Hindlimb muscle (tissue), 1 donor: ENCODE results near the gene MLN. TPM values are rescaled to one million over a fixed set of nuclear protein-coding genes. Genes with fewer than 3 reads are reported as not detected.

Source experiments
- DNase-seq: peaks from one replicate; pipeline ENCODE4 v3.0.0-alpha.2; 2013
- polyA plus RNA-seq: library from polyadenylated mRNA; unstranded; fragments of 120-200 nt; gene quantifications from one replicate; pipeline ENCODE4 v1.2.1, GENCODE V29; 2013; ENCODE audit not compliant: insufficient read length

The MLN gene
- polyA plus RNA-seq, 1 donor: not detected

DNA sequence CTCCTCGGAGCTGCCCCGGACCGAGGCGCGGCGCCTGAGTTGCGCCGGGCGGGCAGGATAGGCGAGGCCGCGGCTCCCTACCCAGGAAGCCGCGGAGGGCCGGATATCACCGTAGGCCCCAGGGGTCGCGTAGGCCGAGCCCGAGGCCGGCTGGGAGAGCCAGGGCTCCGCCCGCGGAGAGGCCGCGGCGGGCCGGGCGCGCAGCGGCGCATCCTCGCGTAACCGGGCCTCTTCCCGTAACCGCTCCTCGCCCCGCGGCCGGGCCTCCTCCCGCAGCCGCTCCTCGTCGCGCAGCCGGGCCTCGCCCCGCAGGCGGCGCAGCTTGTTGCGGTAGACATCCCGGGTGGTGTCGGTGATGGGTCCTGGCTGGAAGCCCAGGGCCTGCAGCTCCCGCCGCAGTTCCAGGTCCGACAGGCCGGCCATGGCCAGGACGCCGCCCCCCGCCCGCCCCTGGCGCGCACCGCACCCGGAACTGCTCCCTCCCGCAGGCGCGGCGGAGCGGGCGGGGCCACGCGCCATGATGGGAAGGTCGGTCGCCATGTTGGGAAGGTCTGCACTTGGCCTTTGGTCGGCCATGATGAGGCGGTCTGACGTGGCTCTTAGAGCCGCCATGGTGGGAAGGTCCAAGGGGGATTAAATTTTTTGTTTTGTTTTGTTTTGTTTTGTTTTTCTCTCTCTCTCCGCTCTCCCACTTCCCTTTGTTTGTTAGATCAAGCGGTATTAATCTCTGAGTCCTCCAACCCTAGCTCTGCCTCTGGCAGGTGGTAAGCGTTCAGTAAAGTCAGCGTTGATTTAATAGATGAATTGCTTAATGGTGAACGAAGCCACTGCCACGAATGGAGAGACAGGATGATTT lies 14.9 kb downstream of the MLN start, which contains the start of gene LEMD2:
LEMD2 (minus strand) TSS at position 437 of the 856 bp plus-strand sequence; CDS start at position 423, 14 bp downstream.
- DNase-seq: peak; percentile 97

GRCh38 chr6:33787954-33788693 lies 15.7 kb downstream of the MLN start:
- DNase-seq: peak; percentile 91

GRCh38 chr6:33787346-33787953 lies 16.4 kb downstream of the MLN start:
- DNase-seq: no peak

DNA sequence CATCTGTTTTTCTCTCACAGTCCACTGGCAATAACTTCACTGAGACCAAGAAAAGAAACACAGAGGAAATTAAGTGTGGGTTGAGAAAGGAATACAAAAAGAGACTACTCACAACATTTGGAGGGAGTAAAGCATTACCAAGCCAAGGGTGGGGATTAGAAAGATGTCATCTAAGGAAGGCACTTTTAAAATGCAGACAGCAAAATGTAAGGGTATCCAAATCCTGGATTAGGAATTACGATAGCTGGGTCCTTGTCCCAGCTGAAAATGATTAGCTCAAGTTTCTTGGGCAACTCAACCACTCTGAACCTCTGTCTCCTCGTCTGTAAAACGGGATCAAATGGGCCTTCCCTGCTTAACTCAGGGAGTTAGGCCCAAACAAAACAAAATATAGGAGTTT lies 17.1 kb downstream of the MLN start:
- DNase-seq: no peak

DNA sequence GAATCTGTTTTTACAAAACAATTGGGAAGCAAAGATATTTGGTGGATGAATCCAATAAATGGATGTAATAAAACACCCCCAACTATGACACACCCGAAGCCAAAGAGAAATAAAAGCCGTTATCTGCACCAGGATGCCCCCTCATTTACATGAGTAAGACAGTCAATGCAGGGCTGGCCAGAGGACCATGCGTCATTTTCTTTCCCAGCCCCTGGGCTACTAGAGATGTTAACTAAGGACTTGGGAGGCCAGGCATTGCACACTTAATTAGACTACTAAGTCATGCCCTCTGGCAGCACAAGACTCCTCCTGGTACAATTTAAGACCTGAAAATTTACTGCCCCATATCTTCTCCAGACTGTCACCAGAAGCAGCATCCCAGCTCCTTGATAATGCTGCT lies 18.0 kb downstream of the MLN start:
- DNase-seq: no peak

DNA sequence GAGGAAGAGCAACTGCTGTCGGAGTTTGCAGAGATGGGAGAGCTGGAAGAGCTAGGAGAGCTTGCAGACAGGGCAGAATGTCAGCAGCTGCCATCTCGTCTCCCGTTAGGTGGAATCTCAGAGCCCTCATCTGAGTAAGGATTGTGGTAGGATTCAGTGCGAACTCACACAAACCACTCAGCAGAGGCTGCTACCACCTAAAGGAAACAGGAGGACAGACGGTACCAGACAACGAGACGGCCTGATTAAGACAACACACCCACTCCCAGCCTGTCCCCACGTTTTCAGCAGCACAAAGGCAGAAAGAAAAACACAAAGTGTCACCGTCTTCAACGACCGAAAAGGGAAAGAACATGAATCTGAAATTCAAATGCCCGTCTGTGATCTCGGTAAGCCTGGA lies 19.0 kb downstream of the MLN start:
- DNase-seq: no peak

- DNase-seq: no peak
These were observed 19.9 kb downstream of the MLN start for GRCh38 chr6:33783781-33784520.

- DNase-seq: no peak
These were observed 21.2 kb downstream of the MLN start for GRCh38 chr6:33782561-33782960.

- no peak for DNase-seq
These were observed 22.4 kb downstream of the MLN start for GRCh38 chr6:33781131-33781975.

DNA sequence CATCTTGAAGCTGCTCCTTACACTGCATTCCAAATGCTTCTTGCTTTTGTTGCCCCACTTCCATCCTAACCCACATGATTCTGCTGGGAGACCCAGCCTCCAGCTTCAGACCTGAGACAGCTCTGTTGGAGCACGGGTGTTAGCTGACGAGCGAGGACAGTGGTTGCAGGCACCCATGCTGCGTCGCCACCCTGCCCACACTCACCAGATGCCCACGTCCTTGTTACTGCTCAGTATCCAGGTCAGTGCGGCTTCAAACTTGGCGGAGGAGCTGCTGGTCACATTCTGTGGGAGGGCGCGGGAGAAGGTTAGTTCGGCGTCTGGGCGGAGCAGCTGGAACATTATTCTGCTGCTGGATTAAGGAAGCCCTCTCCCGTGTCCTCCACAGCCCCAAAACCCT lies 23.9 kb downstream of the MLN start:
- no peak for DNase-seq

GRCh38 chr6:33779290-33779689 lies 24.5 kb downstream of the MLN start:
- no peak for DNase-seq

- no peak for DNase-seq
These were observed 25.2 kb downstream of the MLN start for GRCh38 chr6:33778444-33779121.

DNA sequence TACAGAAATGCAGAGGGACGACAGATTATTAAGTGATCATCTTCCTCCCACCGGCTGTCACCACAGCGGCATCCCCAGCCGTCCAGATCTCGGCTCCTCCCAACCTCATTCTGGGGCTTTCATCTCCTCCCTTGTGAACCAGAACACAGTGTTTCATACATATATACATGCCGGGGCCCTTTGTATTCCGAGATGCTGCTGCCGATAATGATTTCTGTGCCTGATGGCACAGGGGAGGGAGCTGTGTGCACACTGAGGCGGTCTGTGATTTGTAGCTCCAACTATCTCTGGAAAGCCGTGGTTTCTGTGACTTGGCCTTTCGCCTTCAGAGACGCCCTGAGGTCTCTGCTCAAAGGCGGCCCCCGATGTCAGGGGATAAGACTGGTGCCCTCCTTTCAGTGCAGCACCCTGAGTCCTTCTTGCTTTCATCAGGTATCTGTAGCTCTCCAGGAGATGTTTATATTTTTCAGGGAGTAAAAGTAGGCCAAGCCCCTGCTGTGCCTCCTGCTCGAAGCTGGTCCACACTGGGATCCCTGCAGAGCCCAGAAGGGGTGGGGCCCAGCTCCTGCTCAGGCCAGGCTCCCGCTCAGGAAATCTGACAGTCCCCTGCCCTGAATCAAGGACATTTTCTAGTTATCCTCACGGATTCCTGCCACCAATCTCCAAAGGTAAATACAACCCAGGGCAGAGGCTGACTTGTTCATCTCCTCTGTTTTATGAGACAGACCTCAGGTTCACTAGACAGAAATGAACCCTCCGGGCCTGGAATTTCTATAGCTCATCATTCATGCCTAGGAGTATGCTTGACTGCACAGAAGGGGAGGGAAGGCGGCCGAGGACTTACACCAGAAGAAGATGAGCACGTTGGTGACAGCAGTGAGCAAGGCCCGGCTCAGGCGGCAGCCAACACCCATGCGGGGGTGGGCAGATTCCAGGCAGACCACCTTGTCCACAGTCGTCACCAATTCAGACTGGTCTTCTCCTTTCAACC lies 26.1 kb downstream of the MLN start:
- DNase-seq: no peak

- DNase-seq: no peak
These were observed 27.0 kb downstream of the MLN start for GRCh38 chr6:33776764-33777163.

GRCh38 chr6:33776186-33776585 lies 27.6 kb downstream of the MLN start:
- no peak for DNase-seq

DNA sequence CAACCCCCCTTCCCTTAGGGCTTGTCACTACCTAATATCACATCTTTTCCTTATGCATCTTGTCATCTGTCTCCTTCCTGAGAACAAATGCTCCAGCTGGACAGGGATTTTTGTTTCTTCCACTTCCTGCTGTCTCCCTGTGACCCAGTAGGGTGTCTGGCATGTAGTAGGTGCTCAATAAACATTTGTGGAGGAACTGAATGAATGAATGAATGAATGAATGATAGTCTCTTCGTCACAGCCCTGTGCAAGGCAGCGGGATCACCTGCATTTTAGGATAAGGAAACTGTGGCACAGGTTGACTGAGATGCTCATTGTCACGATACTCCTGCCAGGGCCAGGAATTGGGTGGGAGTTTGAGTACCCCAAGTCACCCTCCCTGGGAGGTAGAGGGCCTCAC lies 29.0 kb downstream of the MLN start:
- no peak for DNase-seq

- no peak for DNase-seq
These were observed 30.8 kb downstream of the MLN start for GRCh38 chr6:33772902-33773472.

DNA sequence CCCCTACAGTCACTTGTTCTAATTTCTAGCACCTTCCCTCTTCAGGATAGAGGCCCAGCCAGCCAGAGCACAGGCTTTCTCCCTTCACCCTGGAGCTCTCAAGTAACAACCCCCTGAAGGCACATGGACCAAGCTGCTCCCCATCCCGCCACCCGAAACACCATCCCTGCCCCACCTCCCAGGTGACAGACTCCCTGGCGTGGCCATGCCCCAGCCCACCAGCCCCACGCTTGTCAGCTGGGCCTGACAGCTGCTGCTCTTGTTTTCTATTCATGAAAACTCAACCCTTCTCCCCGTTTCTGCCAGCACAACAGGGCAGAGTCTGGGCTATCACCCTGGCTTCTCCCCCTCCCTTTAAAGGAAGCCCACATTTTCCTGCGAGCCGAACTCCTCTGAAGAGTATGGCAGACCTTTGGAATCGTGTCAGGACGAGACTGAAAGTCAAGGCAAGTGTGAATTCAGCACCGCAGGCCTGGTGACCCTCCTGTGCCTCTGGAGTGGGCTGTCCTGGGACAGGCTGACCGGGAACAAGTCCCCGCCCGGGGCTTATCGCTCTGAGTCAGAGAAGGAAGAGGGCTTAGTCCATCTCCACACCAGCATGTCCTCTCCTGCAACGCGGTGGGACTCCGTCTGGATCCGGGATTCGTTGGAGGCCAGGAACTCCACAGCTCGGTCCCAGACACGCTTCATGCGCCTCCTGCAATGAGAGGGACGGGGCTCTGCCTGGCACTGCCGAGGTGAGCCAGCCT lies 31.5 kb downstream of the MLN start:
- DNase-seq: no peak
